Measurements from ENCODE around the gene REEP2. TPM values are rescaled to one million over a fixed set of nuclear protein-coding genes. Genes with fewer than 3 reads are reported as not detected.

REEP2 gene
- total RNA-seq, 2 donors from 2014 or later: 1.8 to 11.2 TPM

DNA sequence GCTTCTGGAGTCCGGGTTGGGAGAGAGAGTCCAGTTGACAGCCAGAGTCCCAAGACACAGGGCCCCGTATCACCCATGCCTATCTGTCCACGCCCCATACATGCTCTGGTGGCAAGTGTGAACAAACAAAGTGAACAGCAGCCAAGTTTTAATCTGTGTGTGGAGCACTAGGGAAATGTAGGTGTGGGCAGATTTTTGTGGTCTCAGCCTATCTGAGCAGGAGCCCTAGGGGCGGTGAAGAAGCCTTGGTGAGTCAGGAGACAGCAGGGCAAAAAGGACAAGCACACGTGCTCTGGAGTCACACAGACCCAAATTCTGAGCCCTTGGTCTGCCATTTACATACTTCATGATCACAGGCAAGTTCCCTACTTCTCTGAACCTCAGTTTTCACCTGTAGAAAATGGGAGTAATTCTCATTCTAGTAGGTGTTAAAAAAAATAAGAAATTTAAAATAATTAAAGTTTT, 49.7 kb downstream of the REEP2 start:
- WGBS, 2 donors: 44 to 49% methylated on average over 5 of the region's 5 CpGs
- H3K9me3 ChIP-seq: no peaks in the 10 kb centered on the region
- intact Hi-C loops (cut with DNase I): no loop called here
- ATAC-seq (no peak), DNase-seq (peak in 1 of 4 donors; percentile 43)
- H3K4me3 ChIP-seq: no peak overlapping the region
- H3K27me3 ChIP-seq: no peaks in the 10 kb centered on the region
- no peaks in the 10 kb centered on the region for H3K36me3 ChIP-seq (replicated peaks in 1 of 2; ENCODE audit: insufficient read depth in 1 of 2, low read depth in 2 of 2)
- H3K27ac ChIP-seq: no peak overlapping the region
- peaks cover 34% of the 10 kb centered on the region for H3K4me1 ChIP-seq
- TF ChIP-seq, protein P1, sequence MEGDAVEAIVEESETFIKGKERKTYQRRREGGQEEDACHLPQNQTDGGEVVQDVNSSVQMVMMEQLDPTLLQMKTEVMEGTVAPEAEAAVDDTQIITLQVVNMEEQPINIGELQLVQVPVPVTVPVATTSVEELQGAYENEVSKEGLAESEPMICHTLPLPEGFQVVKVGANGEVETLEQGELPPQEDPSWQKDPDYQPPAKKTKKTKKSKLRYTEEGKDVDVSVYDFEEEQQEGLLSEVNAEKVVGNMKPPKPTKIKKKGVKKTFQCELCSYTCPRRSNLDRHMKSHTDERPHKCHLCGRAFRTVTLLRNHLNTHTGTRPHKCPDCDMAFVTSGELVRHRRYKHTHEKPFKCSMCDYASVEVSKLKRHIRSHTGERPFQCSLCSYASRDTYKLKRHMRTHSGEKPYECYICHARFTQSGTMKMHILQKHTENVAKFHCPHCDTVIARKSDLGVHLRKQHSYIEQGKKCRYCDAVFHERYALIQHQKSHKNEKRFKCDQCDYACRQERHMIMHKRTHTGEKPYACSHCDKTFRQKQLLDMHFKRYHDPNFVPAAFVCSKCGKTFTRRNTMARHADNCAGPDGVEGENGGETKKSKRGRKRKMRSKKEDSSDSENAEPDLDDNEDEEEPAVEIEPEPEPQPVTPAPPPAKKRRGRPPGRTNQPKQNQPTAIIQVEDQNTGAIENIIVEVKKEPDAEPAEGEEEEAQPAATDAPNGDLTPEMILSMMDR (IDR thresholded peaks at IDR 0.05): no peak
- TF ChIP-seq POLR2A (IDR thresholded peaks at IDR 0.05): no peak

DNA sequence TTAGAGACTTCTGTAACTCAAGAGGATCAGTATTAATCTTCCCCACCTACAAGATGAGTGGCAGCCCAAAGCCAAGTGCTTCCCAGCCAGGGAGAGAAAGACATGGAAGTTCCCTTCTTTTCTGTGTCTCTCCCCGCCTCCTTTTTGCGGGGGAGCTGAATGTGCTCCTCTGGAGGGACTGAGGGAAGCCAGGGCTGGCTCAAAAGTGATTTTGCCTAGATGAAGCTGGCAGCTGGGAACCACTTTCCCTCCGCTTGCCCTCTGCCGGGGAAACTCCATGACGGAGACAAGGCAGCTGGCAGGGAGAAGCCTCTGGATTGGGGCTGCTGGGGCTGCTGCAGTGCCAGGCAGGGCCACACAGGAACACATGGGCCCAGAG, 50.8 kb downstream of the REEP2 start:
- intact Hi-C loops (cut with DNase I): no loop called here
- DNase-seq (peak in 2 of 4 donors; percentile 34), ATAC-seq (no peak)
- Histone ChIP-seq H3K4me3 (no peak overlapping the region), H3K27ac (peak overlapping the region in 1 of 4 donors; percentile 3), H3K9me3 (no peaks in the 10 kb centered on the region), H3K27me3 (no peaks in the 10 kb centered on the region), H3K36me3 (replicated peaks in 1 of 2; ENCODE audit: insufficient read depth in 1 of 2, low read depth in 2 of 2) (no peaks in the 10 kb centered on the region), H3K4me1 (peaks cover 34% of the 10 kb centered on the region)
- no peak for TF ChIP-seq POLR2A (IDR thresholded peaks at IDR 0.05)
- TF ChIP-seq, protein P1 (IDR thresholded peaks at IDR 0.05): no peak
- WGBS, 2 donors: 11 to 49% methylated on average over 4 to 5 of the region's 5 CpGs

DNA sequence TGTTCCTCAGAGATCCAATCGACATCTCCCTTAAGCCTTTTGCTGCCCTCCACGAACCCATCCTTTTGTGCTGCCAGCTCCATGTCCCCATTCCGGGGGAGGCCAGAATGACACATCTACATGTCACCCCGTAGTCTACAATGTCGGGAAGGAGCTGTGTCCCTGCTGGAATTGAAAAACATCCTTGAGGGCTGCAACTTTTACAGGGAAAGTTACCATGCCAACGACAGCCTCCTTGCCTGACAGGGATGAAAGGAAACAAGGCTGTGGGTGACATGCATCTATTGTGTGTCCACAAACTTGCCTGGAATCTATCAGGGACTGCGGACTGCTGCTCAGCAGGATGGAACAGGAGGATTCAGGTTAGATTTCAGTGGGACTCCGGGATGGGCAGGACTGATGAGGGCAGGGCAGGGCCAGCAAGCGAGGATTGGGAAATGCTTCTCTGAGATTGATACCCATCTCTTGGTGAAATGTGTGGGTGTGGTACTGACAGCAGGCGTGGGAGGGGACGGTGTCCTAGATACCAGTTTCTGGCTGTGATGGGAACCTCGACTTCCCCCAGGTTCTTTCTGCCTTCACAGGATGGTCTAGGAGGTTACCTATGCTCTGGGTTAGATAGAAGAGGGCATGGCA, 51.9 kb downstream of the REEP2 start:
- ATAC-seq: no peak
- no peak overlapping the region for H3K27ac ChIP-seq
- intact Hi-C loops (cut with DNase I): no loop called here

DNA sequence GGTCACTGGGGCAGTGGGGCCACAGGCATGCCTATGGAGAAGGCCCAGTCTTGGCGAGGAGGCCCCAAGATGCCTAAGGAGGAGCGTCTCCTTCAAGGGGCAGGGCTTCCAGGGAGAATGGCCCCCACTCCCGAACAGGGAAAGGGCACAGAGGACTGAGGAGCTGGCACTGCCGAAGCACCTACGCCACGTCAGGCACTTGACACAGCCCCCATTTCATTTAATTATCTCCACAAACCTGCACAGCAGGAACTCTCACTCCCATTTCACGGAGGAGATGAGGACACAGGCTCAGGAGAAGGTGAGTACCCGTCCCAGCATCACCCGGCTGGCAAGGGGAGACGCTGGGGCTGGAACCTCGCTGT, 52.4 kb downstream of the REEP2 start:
- Histone ChIP-seq H3K9me3 (no peaks in the 10 kb centered on the region), H3K27me3 (no peaks in the 10 kb centered on the region), H3K36me3 (replicated peaks in 1 of 2; ENCODE audit: insufficient read depth in 1 of 2, low read depth in 2 of 2) (no peaks in the 10 kb centered on the region), H3K27ac (no peak overlapping the region), H3K4me1 (peaks cover 34% of the 10 kb centered on the region), H3K4me3 (no peak overlapping the region)
- ATAC-seq (no peak), DNase-seq (no peak)
- intact Hi-C loops (cut with DNase I): no loop called here
- WGBS, 2 donors: 46 to 67% methylated on average over 9 to 11 of the region's 11 CpGs
- TF ChIP-seq POLR2A (IDR thresholded peaks at IDR 0.05): no peak

More for the DNA sequence above, 51.9 kb downstream of the REEP2 start:
- Histone ChIP-seq H3K4me1 (peaks cover 34% of the 10 kb centered on the region), H3K4me3 (no peak overlapping the region), H3K36me3 (replicated peaks in 1 of 2; ENCODE audit: insufficient read depth in 1 of 2, low read depth in 2 of 2) (no peaks in the 10 kb centered on the region), H3K27me3 (no peaks in the 10 kb centered on the region), H3K9me3 (no peaks in the 10 kb centered on the region)
- no peak for TF ChIP-seq POLR2A (IDR thresholded peaks at IDR 0.05)
- DNase-seq: no peak
- WGBS, 2 donors: 82 to 90% methylated on average over 10 to 12 of the region's 12 CpGs

DNA sequence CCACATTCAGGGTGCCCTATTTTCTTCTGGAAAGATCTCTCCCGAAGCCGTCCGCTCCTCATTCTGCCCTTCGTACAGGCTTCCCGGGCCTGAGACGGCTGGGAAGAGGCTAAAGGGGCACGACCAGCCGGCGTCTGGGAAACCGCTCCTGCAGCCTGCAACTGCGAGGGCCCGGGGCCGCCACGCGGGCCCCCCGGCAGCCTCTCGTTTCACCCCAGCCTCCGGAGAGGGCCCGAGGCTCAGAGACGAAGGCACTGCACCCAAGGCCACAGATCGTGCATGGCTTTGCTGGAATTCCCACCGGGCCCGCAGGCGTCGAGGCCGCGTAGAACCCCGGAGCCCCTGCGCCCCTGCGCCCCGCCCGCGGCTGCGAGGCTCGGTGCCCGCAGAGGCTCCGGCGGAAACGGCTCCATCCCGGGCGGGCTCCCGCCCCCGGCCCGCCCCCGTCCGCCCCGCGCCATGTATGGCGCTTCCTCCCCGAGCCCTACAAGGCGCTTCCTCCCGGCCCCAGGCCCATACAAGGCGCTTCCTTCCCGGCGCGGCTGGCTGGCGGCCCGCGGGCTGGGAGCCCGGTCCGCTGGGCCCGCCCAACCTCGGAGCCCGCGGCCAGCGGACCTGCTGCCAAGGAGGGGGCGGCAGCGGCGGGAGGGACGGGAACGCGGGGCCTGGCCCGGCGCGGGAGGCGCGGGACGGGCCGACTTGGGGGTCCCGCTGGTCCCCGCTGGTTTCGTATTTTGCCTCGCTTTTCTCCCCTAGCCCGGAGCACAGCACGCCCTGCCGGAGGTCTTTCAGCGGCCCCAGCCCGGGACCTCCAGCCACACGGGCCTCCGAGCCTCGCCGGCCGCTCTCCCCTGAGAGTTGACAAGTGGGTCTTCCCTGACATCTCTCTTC, 53.1 kb downstream of the REEP2 start:
- DNase-seq: peak; percentile 91 to 95 (median 94)
- Histone ChIP-seq H3K36me3 (replicated peaks in 1 of 2; ENCODE audit: insufficient read depth in 1 of 2, low read depth in 2 of 2) (no peaks in the 10 kb centered on the region), H3K4me1 (peaks cover 34% of the 10 kb centered on the region), H3K27ac (peak overlapping the region; percentile 34 to 58 (median 37)), H3K4me3 (no peak overlapping the region), H3K9me3 (no peaks in the 10 kb centered on the region), H3K27me3 (no peaks in the 10 kb centered on the region)
- 6 to 15% methylated on average over 15 to 88 of the region's 93 CpGs for WGBS, 2 donors
- TF ChIP-seq, protein P1 (IDR thresholded peaks at IDR 0.05): no peak
- peak; percentile 21 to 36 (median 31) for TF ChIP-seq POLR2A (IDR thresholded peaks at IDR 0.05)
- ATAC-seq: peak; percentile 98
- intact Hi-C loops (cut with DNase I): no loop called here
